CD4-positive, alpha-beta T cell treated with Interleukin-6 at 100 ng/mL for 8 hours (primary cell): ENCODE measurements around the gene PCDHGA7.
"Not testable (repeated sequence)": the region's sequence is repeated elsewhere in the genome, so short reads cannot be mapped to it uniquely, and the experiment has no call there.

ENCODE experiments used
- DNase-seq: peaks from one replicate; pipeline ENCODE4 v3.0.0-alpha.2; 2020; ENCODE audit warnings: mixed read lengths, low spot score

The PCDHGA7 gene

GRCh38 chr5:141430332-141431113, 48.0 kb downstream of the PCDHGA7 start, which contains the start of gene PCDHGA12:
Gene PCDHGA12 (plus strand): TSS chr5:141430507. CDS start chr5:141430760, 253 bp downstream.
- no peak for DNase-seq

DNA sequence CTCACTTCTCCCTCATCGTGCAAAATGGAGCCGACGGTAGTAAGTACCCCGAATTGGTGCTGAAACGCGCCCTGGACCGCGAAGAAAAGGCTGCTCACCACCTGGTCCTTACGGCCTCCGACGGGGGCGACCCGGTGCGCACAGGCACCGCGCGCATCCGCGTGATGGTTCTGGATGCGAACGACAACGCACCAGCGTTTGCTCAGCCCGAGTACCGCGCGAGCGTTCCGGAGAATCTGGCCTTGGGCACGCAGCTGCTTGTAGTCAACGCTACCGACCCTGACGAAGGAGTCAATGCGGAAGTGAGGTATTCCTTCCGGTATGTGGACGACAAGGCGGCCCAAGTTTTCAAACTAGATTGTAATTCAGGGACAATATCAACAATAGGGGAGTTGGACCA, 48.7 kb downstream of the PCDHGA7 start:
- DNase-seq, result no peak

DNA sequence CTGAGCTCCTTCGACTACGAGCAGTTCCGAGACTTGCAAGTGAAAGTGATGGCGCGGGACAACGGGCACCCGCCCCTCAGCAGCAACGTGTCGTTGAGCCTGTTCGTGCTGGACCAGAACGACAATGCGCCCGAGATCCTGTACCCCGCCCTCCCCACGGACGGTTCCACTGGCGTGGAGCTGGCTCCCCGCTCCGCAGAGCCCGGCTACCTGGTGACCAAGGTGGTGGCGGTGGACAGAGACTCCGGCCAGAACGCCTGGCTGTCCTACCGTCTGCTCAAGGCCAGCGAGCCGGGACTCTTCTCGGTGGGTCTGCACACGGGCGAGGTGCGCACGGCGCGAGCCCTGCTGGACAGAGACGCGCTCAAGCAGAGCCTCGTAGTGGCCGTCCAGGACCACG, 49.8 kb downstream of the PCDHGA7 start:
- DNase-seq, result not testable (repeated sequence)

DNA sequence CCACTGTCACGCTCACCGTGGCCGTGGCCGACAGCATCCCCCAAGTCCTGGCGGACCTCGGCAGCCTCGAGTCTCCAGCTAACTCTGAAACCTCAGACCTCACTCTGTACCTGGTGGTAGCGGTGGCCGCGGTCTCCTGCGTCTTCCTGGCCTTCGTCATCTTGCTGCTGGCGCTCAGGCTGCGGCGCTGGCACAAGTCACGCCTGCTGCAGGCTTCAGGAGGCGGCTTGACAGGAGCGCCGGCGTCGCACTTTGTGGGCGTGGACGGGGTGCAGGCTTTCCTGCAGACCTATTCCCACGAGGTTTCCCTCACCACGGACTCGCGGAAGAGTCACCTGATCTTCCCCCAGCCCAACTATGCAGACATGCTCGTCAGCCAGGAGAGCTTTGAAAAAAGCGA, 50.2 kb downstream of the PCDHGA7 start:
- not testable (repeated sequence) for DNase-seq

- no peak for DNase-seq
These were observed 51.5 kb downstream of the PCDHGA7 start for GRCh38 chr5:141434006-141434405.
